Measurements from ENCODE around the gene GLDN.

DNA sequence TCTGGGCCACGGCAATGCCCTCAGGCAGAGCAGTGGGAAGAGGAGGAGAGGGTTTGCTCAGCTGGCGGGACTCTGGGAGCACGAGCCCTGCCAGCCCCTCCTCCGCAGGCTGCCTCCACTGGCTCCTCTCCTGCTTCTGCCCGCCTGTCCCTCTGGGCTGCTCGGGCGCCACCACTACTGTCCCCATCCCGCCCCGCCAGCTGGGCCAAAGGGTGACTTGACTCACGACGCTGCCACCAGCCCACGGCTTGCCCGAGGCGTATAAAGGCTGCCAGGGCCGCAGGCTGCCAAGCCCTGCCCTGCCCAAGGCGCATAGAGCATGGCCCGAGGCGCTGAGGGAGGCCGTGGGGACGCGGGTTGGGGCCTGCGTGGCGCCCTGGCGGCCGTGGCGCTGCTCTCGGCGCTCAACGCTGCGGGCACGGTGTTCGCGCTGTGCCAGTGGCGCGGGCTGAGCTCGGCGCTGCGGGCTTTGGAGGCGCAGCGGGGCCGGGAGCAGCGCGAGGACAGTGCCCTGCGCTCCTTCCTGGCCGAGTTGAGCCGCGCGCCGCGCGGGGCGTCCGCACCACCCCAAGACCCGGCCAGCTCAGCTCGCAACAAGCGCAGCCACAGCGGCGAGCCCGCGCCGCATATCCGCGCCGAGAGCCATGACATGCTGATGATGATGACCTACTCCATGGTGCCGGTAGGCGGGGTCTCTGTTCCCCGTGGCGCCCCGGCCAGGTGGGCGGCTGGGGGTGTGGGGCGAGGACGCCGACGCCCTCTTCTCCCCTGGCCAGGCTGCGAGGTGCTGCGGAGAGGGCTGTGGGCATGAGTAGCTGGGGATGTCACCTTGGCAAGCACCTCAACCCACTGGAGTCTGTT is at the start of gene GLDN:
- TF ChIP-seq, protein P1, sequence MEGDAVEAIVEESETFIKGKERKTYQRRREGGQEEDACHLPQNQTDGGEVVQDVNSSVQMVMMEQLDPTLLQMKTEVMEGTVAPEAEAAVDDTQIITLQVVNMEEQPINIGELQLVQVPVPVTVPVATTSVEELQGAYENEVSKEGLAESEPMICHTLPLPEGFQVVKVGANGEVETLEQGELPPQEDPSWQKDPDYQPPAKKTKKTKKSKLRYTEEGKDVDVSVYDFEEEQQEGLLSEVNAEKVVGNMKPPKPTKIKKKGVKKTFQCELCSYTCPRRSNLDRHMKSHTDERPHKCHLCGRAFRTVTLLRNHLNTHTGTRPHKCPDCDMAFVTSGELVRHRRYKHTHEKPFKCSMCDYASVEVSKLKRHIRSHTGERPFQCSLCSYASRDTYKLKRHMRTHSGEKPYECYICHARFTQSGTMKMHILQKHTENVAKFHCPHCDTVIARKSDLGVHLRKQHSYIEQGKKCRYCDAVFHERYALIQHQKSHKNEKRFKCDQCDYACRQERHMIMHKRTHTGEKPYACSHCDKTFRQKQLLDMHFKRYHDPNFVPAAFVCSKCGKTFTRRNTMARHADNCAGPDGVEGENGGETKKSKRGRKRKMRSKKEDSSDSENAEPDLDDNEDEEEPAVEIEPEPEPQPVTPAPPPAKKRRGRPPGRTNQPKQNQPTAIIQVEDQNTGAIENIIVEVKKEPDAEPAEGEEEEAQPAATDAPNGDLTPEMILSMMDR (conservative IDR thresholded peaks at IDR 0.05): peak; percentile 19
- peak; percentile 26; the same call in 1 of the 2 replicates for TF ChIP-seq ZFX (IDR thresholded peaks at IDR 0.05)
